Ramos (cell line): Measurements from ENCODE around the gene ITGB7.

ENCODE experiments used
- in situ Hi-C: fragments of 300-500 bp; cut with MboI; formaldehyde crosslinking; loops from one replicate; pipeline ENCODE4 v1.14.3; 2022; ENCODE audit warnings: low sequenced_read_pairs; ENCODE audit not compliant: unreplicated experiment

ITGB7 gene

DNA sequence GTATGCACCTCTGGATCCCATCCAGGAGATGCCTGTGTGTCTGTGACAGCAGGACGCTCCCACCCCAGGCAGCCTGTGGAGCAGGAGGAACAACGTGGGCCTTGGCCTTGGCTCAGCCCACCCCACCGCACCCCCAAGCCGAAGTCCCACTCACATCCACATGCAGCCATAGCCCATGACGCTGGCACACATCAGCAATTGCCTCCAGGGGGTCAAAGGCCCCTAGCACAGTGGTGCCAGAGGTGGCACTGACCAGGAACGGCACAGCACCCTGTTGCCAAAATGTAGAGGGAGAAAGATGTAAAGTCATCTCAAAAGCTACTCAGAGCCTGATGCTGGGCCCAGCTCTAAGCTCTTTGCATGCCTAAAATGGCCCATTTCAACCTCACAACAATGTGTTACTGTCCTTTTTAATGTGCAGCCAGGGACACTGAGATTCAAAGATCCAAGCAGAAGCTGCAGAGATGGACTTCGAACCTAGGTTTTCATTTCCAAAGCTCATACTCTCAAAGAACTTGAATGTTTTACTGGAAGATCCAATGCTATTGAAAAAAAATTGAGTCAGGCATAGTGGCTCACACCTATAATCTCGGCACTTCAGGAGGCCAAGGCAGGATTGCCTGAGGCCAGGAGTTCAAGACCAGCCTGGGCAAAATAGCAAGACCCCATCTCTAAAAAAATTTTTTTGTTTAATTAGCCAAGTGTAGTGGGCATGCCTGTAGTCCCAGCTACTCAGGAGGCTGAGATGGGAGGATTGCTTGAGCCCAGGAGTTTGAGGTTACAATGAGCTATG, 45.7 kb downstream of the ITGB7 start:
- in situ Hi-C loops = loop anchor here (5.0 kb wide), 1 partner anchor 126 kb away; no protein-coding TSS in a partner anchor

DNA sequence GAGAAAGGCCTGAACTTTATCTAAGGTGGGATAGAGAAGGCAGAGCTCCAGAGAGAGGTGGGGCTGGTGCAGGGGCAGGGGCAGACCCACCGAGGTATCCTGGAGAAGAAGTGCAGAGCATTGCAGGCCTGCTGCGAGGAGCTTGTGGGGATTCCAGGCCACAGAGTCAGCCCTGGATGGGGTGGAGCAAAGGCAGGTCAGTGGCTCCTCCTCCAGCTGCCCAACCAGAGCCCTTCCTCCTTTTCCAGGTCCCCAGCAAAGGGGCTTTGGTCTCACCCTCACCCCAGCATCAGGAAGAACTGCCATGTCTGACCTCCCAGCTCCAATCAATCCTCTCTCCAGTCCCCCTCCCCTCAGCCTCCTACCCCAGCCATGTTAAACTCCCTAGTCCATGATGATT, 46.4 kb downstream of the ITGB7 start:
- in situ Hi-C loops = loop anchor here (5.0 kb wide), 1 partner anchor 127 kb away; no protein-coding TSS in a partner anchor

DNA sequence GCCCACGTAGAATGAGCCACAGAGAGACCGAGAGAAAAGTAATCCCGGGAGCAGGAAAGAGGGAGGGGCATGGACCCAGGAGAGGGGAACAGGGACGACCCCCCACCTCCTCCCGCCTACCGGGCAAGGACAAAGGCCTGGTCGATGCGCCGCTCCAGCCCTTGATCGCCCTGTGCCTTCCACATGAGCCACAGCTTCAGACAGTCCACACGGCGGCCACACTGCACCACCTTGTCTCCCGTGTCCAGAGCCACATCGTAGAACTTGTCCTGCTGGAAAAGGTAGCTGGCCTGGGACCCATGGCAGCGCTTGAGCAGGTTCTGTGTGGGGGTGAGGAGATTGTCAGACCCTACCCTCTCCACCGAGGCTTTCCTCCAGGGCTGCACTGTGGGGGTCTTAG, 47.1 kb downstream of the ITGB7 start:
- in situ Hi-C loops = loop anchor here (5.0 kb wide), 1 partner anchor 127 kb away; no protein-coding TSS in a partner anchor

DNA sequence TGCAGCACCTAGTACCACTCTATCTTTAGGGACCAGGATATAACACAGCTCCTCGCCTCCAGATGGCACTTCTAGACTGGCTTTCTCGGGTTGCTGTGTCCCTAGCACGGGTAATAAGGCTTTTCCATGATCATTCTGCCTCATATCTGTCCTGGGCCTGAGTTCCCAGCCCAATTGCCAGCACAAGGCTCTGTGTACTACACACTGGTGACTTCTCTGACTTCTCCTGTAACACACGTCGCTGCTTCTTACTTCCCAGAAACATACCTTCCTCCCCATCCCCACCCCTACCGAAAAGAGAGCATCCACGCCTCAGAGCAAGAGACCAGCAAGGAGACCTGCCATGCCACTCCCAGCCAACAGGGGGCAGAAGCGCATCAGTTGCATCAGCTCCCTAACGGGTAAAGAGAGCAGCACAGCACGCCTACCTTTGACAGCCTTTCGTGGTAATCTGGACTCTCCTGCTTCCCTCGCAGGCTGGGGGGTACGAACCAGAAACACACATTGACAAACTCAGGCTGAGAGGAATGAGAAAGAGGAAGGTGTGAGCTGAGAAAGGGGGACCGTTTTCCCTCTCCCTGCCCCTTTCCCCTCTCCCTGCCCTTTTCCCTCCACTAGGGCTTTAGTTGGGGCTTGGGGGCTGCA, 47.7 kb downstream of the ITGB7 start:
- in situ Hi-C loops = no loop called here

DNA sequence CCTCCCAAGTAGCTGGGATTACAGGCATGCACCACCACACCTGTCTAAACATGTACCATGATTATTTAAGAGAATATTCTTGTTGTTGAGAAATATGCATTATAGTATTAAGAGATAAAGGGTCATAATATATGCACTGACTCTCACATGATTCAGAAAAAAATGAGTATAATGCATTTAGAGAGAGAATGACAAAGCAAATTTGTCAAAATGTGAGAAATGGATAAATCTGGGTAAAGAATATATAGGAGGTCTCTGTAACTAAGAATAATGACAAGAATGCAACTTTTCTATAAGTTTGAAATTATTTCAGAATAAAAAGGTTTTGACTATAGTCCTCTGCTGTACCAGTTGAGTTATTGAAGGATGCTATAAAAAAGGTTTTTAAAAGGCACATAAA, 54.7 kb downstream of the ITGB7 start:
- in situ Hi-C loops = no loop called here

DNA sequence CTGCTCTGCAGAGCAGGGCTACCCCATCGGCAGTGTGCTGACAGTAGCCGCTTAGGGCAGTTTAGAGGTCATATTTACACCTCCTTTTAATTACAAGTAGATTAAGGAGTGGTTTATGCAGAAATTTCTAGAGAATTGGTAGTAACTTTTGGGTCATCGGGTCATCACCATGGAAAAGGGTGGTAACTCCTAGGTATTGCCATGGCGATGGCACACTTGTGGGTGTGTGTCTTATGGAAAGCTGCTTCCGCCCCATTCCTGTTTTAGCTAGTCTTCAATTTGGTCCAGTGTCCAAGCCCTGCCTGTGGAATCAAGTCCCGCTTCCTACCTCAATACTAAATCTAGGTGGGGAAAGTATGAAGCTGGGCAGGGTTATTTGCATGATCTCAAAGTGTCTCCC, 56.0 kb downstream of the ITGB7 start:
- in situ Hi-C loops = no loop called here

DNA sequence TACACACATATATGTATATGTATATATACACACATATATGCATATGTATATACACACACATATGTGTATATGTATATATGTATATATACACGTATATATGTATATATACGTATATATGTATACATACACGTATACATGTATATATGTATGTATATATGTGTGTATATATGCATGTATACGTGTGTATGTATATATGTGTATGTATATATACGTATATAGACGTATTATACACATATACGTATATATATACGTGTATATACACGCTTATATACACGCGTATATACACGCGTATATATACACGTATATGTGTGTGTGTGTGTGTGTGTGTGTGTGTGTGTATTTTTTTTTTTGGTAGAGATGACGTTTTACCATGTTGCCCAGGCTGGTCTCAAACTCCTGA, 59.4 kb downstream of the ITGB7 start:
- in situ Hi-C loops = no loop called here

DNA sequence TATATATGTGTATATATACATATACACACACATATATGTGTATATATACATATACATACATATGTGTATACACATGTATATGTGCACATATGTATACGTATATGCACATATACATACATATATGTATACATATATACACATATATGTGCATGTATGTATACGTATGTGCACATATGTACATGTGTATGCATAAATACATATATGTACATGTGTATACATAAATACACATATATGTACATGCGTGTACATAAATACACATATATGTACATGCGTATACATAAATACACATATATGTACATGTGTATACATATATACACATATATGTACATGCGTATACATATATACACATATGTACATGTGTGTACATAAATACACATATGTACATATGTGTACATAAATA, 59.9 kb downstream of the ITGB7 start:
- in situ Hi-C loops = no loop called here

DNA sequence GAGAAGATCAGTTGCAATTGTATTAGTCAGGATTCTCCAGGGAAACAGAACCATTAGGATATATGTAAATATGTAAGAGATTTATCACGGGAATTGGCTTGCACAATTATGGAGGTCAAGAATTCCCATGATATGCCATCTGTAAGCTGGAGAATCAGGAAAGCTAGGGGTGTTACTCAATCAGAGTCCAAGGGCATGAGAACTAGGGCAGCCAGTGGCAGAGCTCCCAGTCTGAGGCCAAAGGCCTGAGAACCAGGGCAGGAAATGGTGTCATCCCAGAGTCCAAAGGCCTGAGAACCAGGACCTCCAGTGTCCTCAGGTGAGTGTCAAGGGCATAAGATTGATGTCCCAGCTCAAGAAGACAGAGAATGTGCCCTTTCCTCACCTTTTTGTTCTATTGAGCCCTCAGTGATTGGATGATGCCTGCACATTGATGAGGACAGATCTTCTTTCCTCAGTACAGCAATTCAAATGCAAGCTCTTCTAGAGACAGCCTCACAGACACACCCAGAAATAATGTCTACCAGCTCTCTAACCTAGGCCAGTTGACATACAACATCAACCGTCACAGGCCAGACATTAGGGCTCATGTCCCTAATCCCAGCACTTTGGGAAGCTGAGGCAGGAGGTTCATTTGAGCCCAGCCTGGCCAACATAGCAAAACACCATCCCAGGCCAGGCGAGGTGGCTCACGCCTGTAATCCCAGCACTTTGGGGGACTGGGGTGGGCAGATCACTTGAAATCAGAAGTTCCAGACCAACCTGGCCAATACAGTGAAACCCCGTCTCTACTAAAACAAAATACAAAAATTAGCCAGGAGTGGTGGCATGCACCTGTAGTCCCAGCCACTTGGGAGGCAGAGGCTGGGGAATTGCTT, 61.4 kb downstream of the ITGB7 start:
- in situ Hi-C loops = no loop called here

DNA sequence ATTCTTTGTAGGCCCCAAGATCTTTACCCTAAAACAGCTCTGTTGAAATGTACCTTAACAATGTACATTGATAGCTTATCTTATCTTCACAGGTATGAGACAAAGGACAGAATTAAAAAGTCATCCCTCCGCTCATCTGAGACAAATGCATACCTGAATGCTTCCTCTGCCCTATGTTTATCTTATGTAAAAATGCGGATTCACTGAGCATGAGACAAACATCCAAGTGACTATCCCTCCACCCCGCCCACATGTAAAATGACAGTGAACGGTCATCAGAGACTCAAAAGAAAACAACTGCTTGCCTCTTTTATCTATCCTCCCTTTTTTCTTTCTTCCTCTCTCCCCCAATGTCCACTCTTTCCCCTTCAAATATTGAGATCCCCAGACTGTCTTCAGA, 63.7 kb downstream of the ITGB7 start:
- in situ Hi-C loops = no loop called here
